B cell (primary cell): ENCODE data around the gene SLAMF6. TPM values are rescaled to one million over a fixed set of nuclear protein-coding genes. Genes with fewer than 3 reads are reported as not detected.

Experiments used
- ATAC-seq: fragments of 200-7000 bp; cut with Tn5 transposase; one replicate; pipeline ENCODE4 v1.10.0; 2021; ENCODE audit warnings: low read depth, mild to moderate bottlenecking, moderate number of reproducible peaks, moderate library complexity
- CTCF ChIA-PET: fragments of 350-600 bp; sonication (Branson Sonifier 250); formaldehyde crosslinking; loops from one replicate; lab custom pipeline; 2021; ENCODE audit warnings: antibody characterized with exemption, inconsistent platforms; lab: Charles Lee
- POLR2A ChIA-PET: fragments of 350-600 bp; sonication (Branson Sonifier 250); formaldehyde crosslinking; loops from one replicate; lab custom pipeline; 2021; ENCODE audit warnings: antibody characterized with exemption; lab: Charles Lee
- DNase-seq: peaks from one replicate; pipeline ENCODE4 v3.0.0; 2013
- H2AFZ ChIP-seq: 2 replicates; pipeline ENCODE4 v1.6.1; 2012; ENCODE audit warnings: mild to moderate bottlenecking, low read depth, low read length; ENCODE audit not compliant: insufficient read depth, poor library complexity, severe bottlenecking
- H3K27ac ChIP-seq, 2 donors: 1 replicate in 1 of 2; 2 replicates in 1 of 2; pipeline ENCODE4 v1.5.1; 2012 to 2013; ENCODE audit warnings: low read length in 2 of 2, mild to moderate bottlenecking in 2 of 2, moderate library complexity in 1 of 2
- H3K27me3 ChIP-seq, 4 experiments: fragments of 200-600 bp in 1 of 4; sonication (generic) in 1 of 4; replicated peaks in 1 of 4; 1 replicate in 2 of 4; 2 replicates in 2 of 4; pipeline versions ENCODE4 v1.6.1 to v1.7.0; 2013 to 2016; ENCODE audit warnings: low read length in 3 of 4, mild to moderate bottlenecking in 2 of 4, mixed read lengths in 1 of 4, moderate library complexity in 1 of 4; ENCODE audit not compliant: insufficient read depth in 4 of 4, control insufficient read depth in 3 of 4; ENCODE audit errors: control extremely low read depth in 1 of 4
- H3K36me3 ChIP-seq, 2 experiments: replicated peaks in 1 of 2; 1 replicate in 1 of 2; 2 replicates in 1 of 2; pipeline versions ENCODE4 v1.6.1 to v1.7.1; 2013; ENCODE audit warnings: low read length in 1 of 2; ENCODE audit not compliant: insufficient read depth in 2 of 2, control insufficient read depth in 1 of 2; ENCODE audit errors: control extremely low read depth in 1 of 2, extremely low read depth in 1 of 2
- H3K4me1 ChIP-seq, 2 donors: fragments of 200-600 bp in 1 of 2; sonication (generic) in 1 of 2; 1 replicate in 1 of 2; 2 replicates in 1 of 2; pipeline versions ENCODE4 v1.5.1 to v1.6.1; 2013 to 2017; ENCODE audit warnings: low read length in 2 of 2; ENCODE audit not compliant: control insufficient read depth in 2 of 2, insufficient read depth in 2 of 2
- H3K4me2 ChIP-seq: replicated peaks from 2 replicates; pipeline ENCODE3; 2012; ENCODE audit warnings: mild to moderate bottlenecking, low read depth, low read length; ENCODE audit not compliant: poor library complexity, severe bottlenecking
- H3K4me3 ChIP-seq, 5 experiments: fragments of 200-600 bp in 1 of 5; sonication (generic) in 1 of 5; 1 replicate in 3 of 5; 2 replicates in 2 of 5; pipeline versions ENCODE4 v1.5.1 to v1.7.0; 2011 to 2016; ENCODE audit warnings: low read length in 4 of 5, mild to moderate bottlenecking in 4 of 5, low read depth in 2 of 5, control low read depth in 1 of 5, moderate library complexity in 1 of 5; ENCODE audit not compliant: insufficient read depth in 1 of 5; ENCODE audit errors: control extremely low read depth in 1 of 5, extremely low read depth in 1 of 5
- H3K79me2 ChIP-seq: fragments of 200-600 bp; sonication (generic); one replicate; pipeline ENCODE4 v1.6.0; 2016; ENCODE audit warnings: low read length; ENCODE audit not compliant: control insufficient read depth, insufficient read depth
- H3K9ac ChIP-seq: fragments of 200-600 bp; sonication (generic); 2 replicates; pipeline ENCODE4 v1.6.1; 2017; ENCODE audit warnings: mild to moderate bottlenecking, low read length, moderate library complexity
- H3K9me3 ChIP-seq, 3 donors: one replicate each; pipeline versions ENCODE4 v1.6.1 to v1.7.1; 2013; ENCODE audit warnings: low read length in 2 of 3; ENCODE audit not compliant: control insufficient read depth in 2 of 3, insufficient read depth in 1 of 3; ENCODE audit errors: control extremely low read depth in 1 of 3
- H4K20me1 ChIP-seq: 2 replicates; pipeline ENCODE4 v1.6.0; 2012; ENCODE audit warnings: mild to moderate bottlenecking, low read length; ENCODE audit not compliant: insufficient read depth, control insufficient read depth, poor library complexity, severe bottlenecking
- H3K27ac Mint-ChIP-seq: one replicate; pipeline ENCODE4 v1.8.0; 2021; ENCODE audit warnings: mixed read lengths
- H3K27me3 Mint-ChIP-seq: one replicate; pipeline ENCODE4 v1.8.0; 2021; ENCODE audit warnings: mixed read lengths
- H3K4me1 Mint-ChIP-seq: one replicate; pipeline ENCODE4 v1.8.0; 2021; ENCODE audit warnings: mixed read lengths
- H3K4me3 Mint-ChIP-seq: one replicate; pipeline ENCODE4 v1.8.0; 2021; ENCODE audit warnings: mixed read lengths
- H3K9me3 Mint-ChIP-seq: one replicate; pipeline ENCODE4 v1.8.0; 2022; ENCODE audit warnings: mixed read lengths; ENCODE audit not compliant: insufficient read depth
- CTCF ChIP-seq: fragments of 200-600 bp; IDR thresholded peaks from one replicate; pipeline ENCODE4 v1.8.0; 2022; ENCODE audit warnings: antibody characterized with exemption, mild to moderate bottlenecking
- EZH2 ChIP-seq: IDR thresholded peaks from 2 replicates; pipeline ENCODE4 v1.6.1; 2012; ENCODE audit warnings: borderline replicate concordance, low read depth, mild to moderate bottlenecking, moderate library complexity, low read length; ENCODE audit not compliant: insufficient read depth, poor library complexity, severe bottlenecking
- WGBS: methylation state at CpG from one replicate; pipeline ENCODE4 v1.1.5; 2013; ENCODE audit warnings: missing lambda C conversion rate; ENCODE audit not compliant: insufficient coverage; 5-methylcytosine and 5-hydroxymethylcytosine counted together
- intact Hi-C: fragments of 100-400 bp; cut with micrococcal nuclease; formaldehyde crosslinking; loops from one replicate; pipeline ENCODE4 v1.10.0; 2022
- polyA plus RNA-seq: library from polyadenylated mRNA; depleted of rRNA; stranded (reverse); fragments of >200 nt; gene quantifications from 2 replicates; pipeline ENCODE4 v1.2.3, GENCODE V29; 2012
- total RNA-seq, 2 donors: library from RNA; stranded (reverse); fragments of 120-200 nt in 1 of 2; gene quantifications; 1 replicate in 1 of 2; 2 replicates in 1 of 2; pipeline versions ENCODE4 v1.2.3 to v1.2.4, GENCODE V29; 2013 to 2022

SLAMF6 gene
- total and polyA plus RNA-seq, 2 donors (not counting 1 experiment from before 2014, with no cell fraction given), result 64.8 to 79.6 TPM

- Histone ChIP-seq H3K4me3 (peak overlapping the region; percentile 55 to 96 (median 67)), H3K27ac (peak overlapping the region; percentile 70 to 91), H3K9me3 (peaks cover 0 to 2% (median 0%) of the 10 kb centered on the region in 3 donors), H3K9ac (peak overlapping the region; percentile 94), H3K4me1 (peaks cover 44 to 55% of the 10 kb centered on the region in 2 donors), H4K20me1 (no peaks in the 10 kb centered on the region), H3K36me3 (peaks cover 0 to 16% of the 10 kb centered on the region in 2 experiments), H3K27me3 (no peaks in the 10 kb centered on the region), H3K4me2 (peak overlapping the region; percentile 81), H2AFZ (no peak overlapping the region), H3K79me2 (peaks cover 76% of the 10 kb centered on the region)
- DNase-seq (peak; percentile 60), ATAC-seq (peak; percentile 35)
- intact Hi-C loops, result loop anchor here (2.0 to 10.0 kb wide), 2 partner anchors 32 to 54 kb away; partner anchors contain the start of gene CD84
- peak overlapping the region; percentile 99 for H3K4me3 Mint-ChIP-seq
- no CpG with 5 or more reads among the region's 3 CpGs for WGBS
- TF ChIP-seq CTCF, result no peak
- no peak for TF ChIP-seq EZH2
- ChIA-PET POLR2A (no interaction called here), CTCF (interaction anchor here (1.0 to 3.4 kb wide), 3 partner anchors 18 to 92 kb away, joined by 6 to 20 read pairs (median 17); no protein-coding TSS in a partner anchor)
- no peaks in the 10 kb centered on the region for H3K27me3 Mint-ChIP-seq
- H3K4me1 Mint-ChIP-seq, result peaks cover 85% of the 10 kb centered on the region
- H3K27ac Mint-ChIP-seq, result peak overlapping the region; percentile 99
- peaks cover 7% of the 10 kb centered on the region for H3K9me3 Mint-ChIP-seq
These were observed 2.1 kb downstream of the SLAMF6 start for GRCh38 chr1:160520999-160521398.

DNA sequence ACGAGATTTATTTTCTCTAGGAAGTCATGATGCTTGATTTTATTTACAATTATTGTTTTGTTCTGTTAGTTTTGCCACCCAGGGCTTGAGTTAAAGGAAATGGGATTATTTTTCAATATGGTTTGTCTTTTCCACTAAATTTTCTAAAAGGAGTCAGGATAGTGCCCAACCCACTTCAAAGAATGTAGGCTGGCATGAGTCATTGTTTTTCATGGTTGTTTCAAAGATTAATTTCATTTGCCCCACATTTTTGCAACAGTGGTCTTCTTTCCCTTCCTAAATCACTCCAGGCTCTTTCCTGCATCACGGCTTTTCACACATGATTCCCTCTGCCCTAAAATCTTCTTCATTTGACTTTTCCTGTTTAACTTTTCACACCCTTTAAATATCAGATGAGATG, 2.5 kb downstream of the SLAMF6 start:
- no peak for TF ChIP-seq EZH2
- TF ChIP-seq CTCF, result no peak
- peak overlapping the region; percentile 81 for H3K4me2 ChIP-seq
- ATAC-seq, result no peak
- H3K4me1 ChIP-seq, result peaks cover 48 to 59% of the 10 kb centered on the region in 2 donors
- H3K79me2 ChIP-seq, result peaks cover 80% of the 10 kb centered on the region
- H3K36me3 ChIP-seq, result peaks cover 0 to 16% of the 10 kb centered on the region in 2 experiments
- Mint-ChIP-seq H3K4me3 (peak overlapping the region; percentile 99), H3K27ac (peak overlapping the region; percentile 99), H3K27me3 (no peaks in the 10 kb centered on the region), H3K4me1 (peaks cover 89% of the 10 kb centered on the region), H3K9me3 (peaks cover 5% of the 10 kb centered on the region)
- no peaks in the 10 kb centered on the region for H3K27me3 ChIP-seq
- WGBS, result 0% methylated on average over 1 of the region's 2 CpGs
- no peaks in the 10 kb centered on the region for H4K20me1 ChIP-seq
- ChIA-PET POLR2A (no interaction called here), CTCF (interaction anchor here (1.0 to 3.4 kb wide), 5 partner anchors 19 to 92 kb away, joined by 6 to 20 read pairs (median 6); no protein-coding TSS in a partner anchor)
- H3K9ac ChIP-seq, result peak overlapping the region; percentile 94
- H3K4me3 ChIP-seq, result peak overlapping the region; percentile 55 to 96 (median 67)
- intact Hi-C loops, result loop anchor here (2.0 to 10.0 kb wide), 2 partner anchors 32 to 54 kb away; partner anchors contain the start of gene CD84
- peak overlapping the region; percentile 70 to 91 for H3K27ac ChIP-seq
- no peak for DNase-seq
- H2AFZ ChIP-seq, result no peak overlapping the region
- H3K9me3 ChIP-seq, result no peaks in the 10 kb centered on the region
